IPS DF 6.9 (cell line): ENCODE measurements around the gene AGRN.

Experiments
- DNase-seq: peaks from one replicate; pipeline ENCODE4 v3.0.0-alpha.2; 2013; ENCODE audit warnings: low read depth, low spot score
- H3K27ac ChIP-seq: one replicate; pipeline ENCODE4 v1.5.1; 2013; ENCODE audit warnings: low read length, control low read depth
- H3K27me3 ChIP-seq: 2 replicates; pipeline ENCODE4 v1.6.1; 2013; ENCODE audit warnings: mild to moderate bottlenecking, low read length; ENCODE audit not compliant: control insufficient read depth, insufficient read depth
- H3K36me3 ChIP-seq: 2 replicates; pipeline ENCODE4 v1.6.1; 2013; ENCODE audit warnings: low read length; ENCODE audit not compliant: control insufficient read depth, insufficient read depth
- H3K4me1 ChIP-seq: 2 replicates; pipeline ENCODE4 v1.6.1; 2013; ENCODE audit warnings: low read length; ENCODE audit not compliant: control insufficient read depth, insufficient read depth
- H3K4me3 ChIP-seq: 2 replicates; pipeline ENCODE4 v1.5.1; 2013; ENCODE audit warnings: mild to moderate bottlenecking, low read length
- H3K9me3 ChIP-seq: 2 replicates; pipeline ENCODE4 v1.6.1; 2013; ENCODE audit warnings: low read length, inconsistent platforms; ENCODE audit not compliant: control insufficient read depth, insufficient read depth
- WGBS: extraction: QIAGEN DNeasy Blood & Tissue Kit; methylation state at CpG from one replicate; pipeline ENCODE4 v1.1.7; 2013; ENCODE audit warnings: mixed read lengths, missing lambda C conversion rate; ENCODE audit not compliant: insufficient read length, insufficient coverage; 5-methylcytosine and 5-hydroxymethylcytosine counted together

Gene AGRN

DNA sequence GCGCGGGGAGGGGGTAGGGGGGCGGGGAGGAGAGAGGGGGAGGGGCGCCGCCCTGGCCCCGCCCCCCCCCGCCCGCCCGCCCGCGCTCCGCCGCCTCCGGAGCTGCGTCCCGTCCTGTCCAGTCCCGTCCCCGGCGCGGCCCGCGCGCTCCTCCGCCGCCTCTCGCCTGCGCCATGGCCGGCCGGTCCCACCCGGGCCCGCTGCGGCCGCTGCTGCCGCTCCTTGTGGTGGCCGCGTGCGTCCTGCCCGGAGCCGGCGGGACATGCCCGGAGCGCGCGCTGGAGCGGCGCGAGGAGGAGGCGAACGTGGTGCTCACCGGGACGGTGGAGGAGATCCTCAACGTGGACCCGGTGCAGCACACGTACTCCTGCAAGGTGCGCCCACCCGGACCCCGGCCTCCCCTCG lies at the start of gene AGRN:
Gene AGRN (plus strand): TSS at position 121 of the 405 bp plus-strand sequence. CDS start 53 bp downstream, at position 174.
- WGBS, result no CpG with 5 or more reads among the region's 58 CpGs
- H3K27me3 ChIP-seq, result no peaks in the 10 kb centered on the region
- H3K27ac ChIP-seq, result no peak within 1 kb of the TSS
- H3K4me3 ChIP-seq, result peak within 1 kb of the TSS; percentile 92
- no peak for DNase-seq
- peaks cover 25% of the 10 kb centered on the region for H3K4me1 ChIP-seq
- no peaks in the 10 kb centered on the region for H3K9me3 ChIP-seq
- no peaks in the 10 kb centered on the region for H3K36me3 ChIP-seq

DNA sequence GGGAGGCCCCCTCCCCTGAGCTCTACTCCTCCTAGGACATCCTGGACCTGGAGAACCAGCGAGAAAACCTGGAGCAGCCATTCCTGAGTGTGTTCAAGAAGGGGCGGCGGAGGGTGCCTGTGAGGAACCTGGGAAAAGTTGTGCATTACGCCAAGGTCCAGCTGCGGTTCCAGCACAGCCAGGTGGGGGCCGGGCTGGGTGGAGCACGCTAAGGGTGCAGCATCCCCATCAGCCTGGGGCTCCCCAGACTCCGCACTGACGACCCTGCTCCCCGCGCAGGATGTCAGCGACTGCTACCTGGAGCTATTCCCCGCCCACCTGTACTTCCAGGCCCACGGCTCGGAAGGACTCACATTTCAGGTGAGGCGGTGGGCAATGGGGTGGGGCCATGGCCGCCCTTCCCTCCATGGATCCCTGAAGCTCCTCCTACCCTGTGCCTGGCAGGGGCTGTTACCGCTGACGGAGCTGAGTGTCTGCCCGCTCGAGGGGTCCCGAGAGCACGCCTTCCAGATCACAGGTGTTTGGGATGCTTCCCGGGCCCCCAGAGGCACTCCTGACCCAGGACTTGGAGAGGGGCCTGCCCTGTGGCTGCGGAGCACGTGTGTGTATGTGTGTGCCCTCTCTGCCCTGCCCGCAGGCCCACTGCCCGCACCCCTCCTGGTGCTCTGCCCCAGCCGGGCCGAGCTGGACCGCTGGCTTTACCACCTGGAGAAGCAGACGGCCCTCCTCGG lies 49.5 kb upstream of the AGRN start:
- no peak for DNase-seq
- H3K4me1 ChIP-seq, result peaks cover 6% of the 10 kb centered on the region
- H3K27me3 ChIP-seq, result peaks cover 5% of the 10 kb centered on the region; the same call in 1 of the 2 replicates
- H3K27ac ChIP-seq, result no peak overlapping the region
- no peaks in the 10 kb centered on the region for H3K9me3 ChIP-seq
- WGBS, result no CpG with 5 or more reads among the region's 33 CpGs
- H3K36me3 ChIP-seq, result no peaks in the 10 kb centered on the region; the same call in 1 of the 2 replicates
- no peak overlapping the region; the same call in 1 of the 2 replicates for H3K4me3 ChIP-seq

DNA sequence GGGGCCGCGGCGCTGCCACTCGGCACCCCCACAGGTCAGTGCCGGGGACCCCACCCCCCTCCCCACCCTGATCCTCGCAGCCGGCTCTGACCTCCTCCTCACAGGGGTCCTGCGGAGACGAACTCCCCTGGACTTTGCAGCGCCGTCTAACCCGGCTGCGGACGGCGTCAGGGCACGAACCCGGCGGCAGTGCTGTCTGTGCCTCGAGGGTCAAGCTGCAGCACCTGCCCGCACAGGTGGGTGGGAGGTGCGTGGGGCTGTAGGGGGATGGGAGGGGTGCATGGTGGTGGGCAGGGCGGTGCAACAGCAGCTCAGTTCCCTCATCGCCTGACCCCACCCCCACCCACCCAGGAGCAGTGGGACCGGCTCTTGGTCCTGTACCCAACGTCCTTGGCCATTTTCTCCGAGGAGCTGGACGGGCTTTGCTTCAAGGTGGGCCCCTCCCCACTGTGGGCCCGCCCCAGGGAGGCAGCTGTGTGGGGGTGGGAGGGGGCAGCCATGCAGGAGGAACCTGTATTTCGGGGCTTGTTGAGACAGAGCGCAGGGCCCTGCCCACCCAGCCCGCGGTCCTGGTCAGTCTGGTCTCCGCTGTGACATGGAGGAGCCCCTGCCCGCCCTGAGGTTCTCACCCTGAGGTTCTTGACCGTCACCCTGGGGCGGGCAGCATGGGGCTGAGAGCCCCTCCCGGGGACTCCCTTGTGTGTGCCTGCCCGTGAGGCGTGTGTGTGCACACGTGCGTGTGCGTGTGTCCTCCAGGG lies 48.8 kb upstream of the AGRN start:
- H3K4me3 ChIP-seq, result no peak overlapping the region
- DNase-seq, result no peak
- H3K36me3 ChIP-seq, result no peaks in the 10 kb centered on the region; the same call in 1 of the 2 replicates
- WGBS, result no CpG with 5 or more reads among the region's 42 CpGs
- no peaks in the 10 kb centered on the region for H3K9me3 ChIP-seq
- no peak overlapping the region for H3K27ac ChIP-seq
- H3K4me1 ChIP-seq, result peaks cover 5% of the 10 kb centered on the region
- peaks cover 5% of the 10 kb centered on the region; the same call in 1 of the 2 replicates for H3K27me3 ChIP-seq

DNA sequence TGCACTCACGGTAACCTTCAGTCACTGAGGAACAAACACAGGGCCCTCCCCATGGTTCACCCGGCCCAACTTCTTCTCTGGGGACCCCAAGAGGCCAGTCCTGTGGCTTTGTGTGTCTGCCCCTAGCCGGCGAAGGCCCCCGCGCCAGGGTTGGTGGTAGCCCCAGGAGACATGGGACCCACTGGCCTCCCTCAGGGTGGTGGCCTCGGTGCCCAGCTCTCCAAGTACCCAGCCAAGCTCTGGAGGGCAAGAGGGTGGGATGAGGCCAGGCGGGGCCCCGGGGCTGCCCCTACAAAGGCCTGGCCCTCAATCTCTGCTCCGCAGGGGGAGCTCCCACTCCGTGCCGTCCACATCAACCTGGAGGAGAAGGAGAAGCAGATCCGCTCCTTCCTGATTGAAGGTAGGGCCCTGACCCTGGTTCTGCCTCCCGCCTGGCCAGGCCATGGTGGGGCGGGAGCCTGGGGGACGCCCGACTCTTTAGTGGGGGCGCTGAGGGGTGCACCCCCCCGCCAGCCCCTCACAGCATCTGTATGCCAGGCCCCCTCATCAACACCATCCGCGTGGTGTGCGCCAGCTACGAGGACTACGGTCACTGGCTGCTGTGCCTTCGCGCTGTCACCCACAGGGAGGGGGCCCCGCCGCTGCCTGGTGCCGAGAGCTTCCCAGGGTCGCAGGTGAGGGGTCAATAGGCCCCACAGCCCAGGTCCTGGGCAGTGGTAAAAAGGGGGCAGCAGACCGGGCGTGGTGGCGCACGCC lies 48.0 kb upstream of the AGRN start:
- peaks cover 5% of the 10 kb centered on the region for H3K4me1 ChIP-seq

DNA sequence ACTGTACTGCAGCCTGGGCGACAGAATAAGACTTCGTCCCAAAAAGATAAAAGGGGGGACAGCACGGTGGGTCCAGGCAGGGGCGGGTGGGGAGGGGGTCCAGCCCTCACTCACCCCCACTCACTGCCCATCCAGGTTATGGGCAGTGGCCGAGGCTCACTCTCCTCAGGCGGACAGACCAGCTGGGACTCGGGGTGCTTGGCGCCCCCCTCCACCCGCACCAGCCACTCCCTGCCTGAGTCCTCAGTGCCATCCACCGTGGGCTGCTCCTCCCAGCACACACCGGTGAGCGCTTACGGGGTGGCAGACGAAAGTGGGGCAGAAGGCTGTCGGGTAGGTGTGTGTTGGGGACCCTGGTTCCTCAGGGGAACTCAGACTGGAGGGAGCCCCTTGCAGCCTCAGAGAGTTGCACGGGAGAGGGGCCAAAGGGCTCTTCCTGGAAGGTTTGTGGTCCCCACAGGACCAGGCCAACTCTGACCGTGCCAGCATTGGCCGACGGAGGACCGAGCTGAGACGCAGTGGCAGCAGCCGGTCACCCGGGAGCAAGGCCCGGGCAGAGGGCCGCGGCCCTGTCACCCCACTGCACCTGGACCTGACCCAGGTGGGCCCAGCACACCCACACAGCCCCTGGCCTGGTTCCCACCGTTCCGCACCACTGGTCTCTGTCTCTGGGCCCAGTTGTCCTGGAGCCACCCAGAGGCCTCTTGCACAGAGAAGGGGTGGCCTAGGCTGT lies 47.0 kb upstream of the AGRN start:
- Histone ChIP-seq H3K4me3 (no peak overlapping the region), H3K27me3 (peaks cover 2% of the 10 kb centered on the region; the same call in 1 of the 2 replicates), H3K36me3 (no peaks in the 10 kb centered on the region; the same call in 1 of the 2 replicates), H3K4me1 (peaks cover 5% of the 10 kb centered on the region), H3K9me3 (no peaks in the 10 kb centered on the region), H3K27ac (no peak overlapping the region)
- DNase-seq, result no peak
- WGBS, result no CpG with 5 or more reads among the region's 28 CpGs

More for the DNA sequence above, 48.0 kb upstream of the AGRN start:
- DNase-seq, result no peak
- no peak overlapping the region for H3K4me3 ChIP-seq
- H3K27me3 ChIP-seq, result peaks cover 5% of the 10 kb centered on the region; the same call in 1 of the 2 replicates
- no peaks in the 10 kb centered on the region for H3K9me3 ChIP-seq
- H3K27ac ChIP-seq, result no peak overlapping the region
- no CpG with 5 or more reads among the region's 34 CpGs for WGBS
- H3K36me3 ChIP-seq, result no peaks in the 10 kb centered on the region; the same call in 1 of the 2 replicates

DNA sequence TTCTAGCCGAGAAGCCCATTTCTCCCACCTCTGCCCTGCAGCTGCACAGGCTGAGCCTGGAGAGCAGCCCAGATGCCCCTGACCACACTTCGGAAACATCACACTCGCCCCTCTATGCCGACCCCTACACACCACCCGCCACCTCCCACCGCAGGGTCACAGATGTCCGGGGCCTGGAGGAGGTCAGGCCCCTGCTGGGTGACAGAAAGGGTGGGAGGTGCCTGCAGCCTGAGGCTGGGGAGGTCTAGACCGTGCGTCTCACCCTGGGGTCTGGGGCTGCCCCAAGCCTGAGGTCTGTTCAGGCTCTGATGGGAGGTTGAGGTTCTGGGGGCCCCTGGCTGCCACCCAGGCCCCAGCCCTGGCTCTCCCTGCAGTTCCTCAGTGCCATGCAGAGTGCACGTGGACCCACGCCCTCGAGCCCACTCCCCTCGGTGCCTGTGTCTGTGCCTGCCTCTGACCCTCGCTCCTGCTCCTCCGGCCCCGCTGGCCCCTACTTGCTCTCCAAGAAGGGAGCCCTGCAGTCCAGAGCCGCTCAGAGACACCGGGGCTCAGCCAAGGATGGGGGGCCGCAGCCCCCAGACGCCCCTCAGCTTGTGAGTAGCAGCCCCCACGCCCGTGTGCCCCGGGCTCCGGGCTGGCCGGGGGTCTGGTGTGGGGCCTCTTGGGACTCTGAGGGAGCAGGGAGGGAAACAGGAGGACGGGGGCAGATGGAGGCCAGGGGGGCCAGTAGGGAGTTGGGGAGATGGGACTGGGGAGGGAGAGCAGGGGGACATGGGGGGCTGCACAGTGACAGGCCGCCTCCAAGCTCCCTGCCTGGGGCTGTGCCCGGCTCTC lies 46.2 kb upstream of the AGRN start:
- peaks cover 5% of the 10 kb centered on the region for H3K4me1 ChIP-seq
- no peak overlapping the region for H3K27ac ChIP-seq
- DNase-seq, result no peak
- no peaks in the 10 kb centered on the region for H3K9me3 ChIP-seq
- no peaks in the 10 kb centered on the region; the same call in 1 of the 2 replicates for H3K27me3 ChIP-seq
- no peak overlapping the region for H3K4me3 ChIP-seq
- no CpG with 5 or more reads among the region's 28 CpGs for WGBS
- H3K36me3 ChIP-seq, result no peaks in the 10 kb centered on the region

DNA sequence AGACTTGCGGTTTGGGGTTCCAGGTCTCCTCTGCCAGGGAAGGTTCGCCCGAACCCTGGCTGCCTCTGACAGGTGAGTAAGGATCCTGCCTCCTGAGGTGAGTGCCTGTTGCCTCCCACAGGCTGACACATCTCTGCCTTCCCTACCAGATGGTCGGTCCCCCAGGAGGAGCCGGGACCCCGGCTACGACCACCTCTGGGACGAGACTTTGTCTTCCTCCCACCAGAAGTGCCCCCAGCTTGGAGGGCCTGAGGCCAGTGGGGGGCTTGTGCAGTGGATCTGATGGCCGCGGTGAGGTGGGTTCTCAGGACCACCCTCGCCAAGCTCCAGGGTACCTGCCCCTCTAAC lies 45.7 kb upstream of the AGRN start:
- Histone ChIP-seq H3K27me3 (no peaks in the 10 kb centered on the region; the same call in 1 of the 2 replicates), H3K27ac (no peak overlapping the region), H3K4me3 (no peak overlapping the region), H3K9me3 (no peaks in the 10 kb centered on the region), H3K4me1 (peaks cover 5% of the 10 kb centered on the region), H3K36me3 (no peaks in the 10 kb centered on the region)
- DNase-seq, result no peak
- no CpG with 5 or more reads among the region's 11 CpGs for WGBS

DNA sequence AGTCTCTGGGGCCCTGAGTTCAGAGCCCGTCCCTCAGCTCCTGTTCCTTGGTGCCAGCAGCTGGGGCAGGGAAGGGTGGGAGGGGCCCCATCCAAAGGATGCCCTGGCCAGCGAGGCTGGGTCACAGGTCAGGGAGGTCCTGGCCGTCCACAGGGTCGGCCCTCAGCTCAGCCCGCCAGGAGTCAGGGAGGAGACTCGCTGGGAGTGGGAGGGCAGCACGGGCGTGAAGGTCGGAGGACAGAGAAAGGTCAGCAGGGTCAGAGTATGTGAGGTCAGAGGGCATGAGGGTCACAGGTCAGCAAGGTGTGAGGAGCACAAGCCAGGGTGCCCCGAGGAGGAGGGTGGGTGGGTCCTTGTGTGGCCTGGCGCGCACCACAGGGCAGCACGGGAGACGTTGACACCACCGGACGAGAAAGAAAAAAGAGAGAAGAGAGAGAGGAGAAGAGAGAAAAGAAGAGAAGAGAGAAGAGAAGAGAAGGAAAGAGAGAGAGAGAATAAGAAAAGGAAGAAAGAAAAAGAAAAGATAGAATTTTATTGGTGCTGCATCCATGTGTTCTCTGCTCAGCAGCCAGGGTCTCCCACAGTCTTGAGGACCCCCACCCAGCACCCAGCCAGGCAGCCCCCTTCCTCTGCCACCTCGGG lies 45.1 kb upstream of the AGRN start:
- Histone ChIP-seq H3K27me3 (no peaks in the 10 kb centered on the region; the same call in 1 of the 2 replicates), H3K36me3 (no peaks in the 10 kb centered on the region)
- WGBS, result no CpG with 5 or more reads among the region's 17 CpGs

DNA sequence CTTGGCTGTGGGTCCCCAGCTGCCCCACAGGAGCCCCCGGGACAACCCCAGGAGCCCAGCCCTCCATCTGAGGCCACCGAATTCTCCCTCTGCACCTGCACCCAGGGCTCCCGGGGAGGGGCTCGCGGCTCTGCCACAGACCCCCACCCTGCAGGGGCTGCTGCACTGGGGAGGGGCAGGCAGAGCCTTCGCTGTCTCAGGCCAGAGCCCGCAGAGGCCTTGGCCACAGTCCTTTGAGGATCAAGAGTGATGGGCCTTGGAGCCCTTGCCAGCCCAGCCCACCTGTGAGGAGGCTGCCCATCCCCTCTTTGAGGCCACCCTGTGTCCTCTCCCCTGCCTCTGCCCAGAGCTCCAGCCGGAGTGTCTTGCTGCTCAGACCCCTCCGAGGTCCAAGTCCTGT lies 44.6 kb upstream of the AGRN start:
- WGBS, result no CpG with 5 or more reads among the region's 9 CpGs
- Histone ChIP-seq H3K4me3 (no peak overlapping the region), H3K36me3 (no peaks in the 10 kb centered on the region), H3K9me3 (no peaks in the 10 kb centered on the region), H3K27me3 (no peaks in the 10 kb centered on the region; the same call in 1 of the 2 replicates), H3K4me1 (peaks cover 2% of the 10 kb centered on the region), H3K27ac (no peak overlapping the region)
- no peak for DNase-seq

More for the DNA sequence above, 45.1 kb upstream of the AGRN start:
- DNase-seq, result no peak
- H3K27ac ChIP-seq, result no peak overlapping the region
- H3K9me3 ChIP-seq, result no peaks in the 10 kb centered on the region
- peaks cover 5% of the 10 kb centered on the region for H3K4me1 ChIP-seq
- no peak overlapping the region for H3K4me3 ChIP-seq
